HG02943 (cell line): ENCODE data around the gene SEC24D.
A peak's percentile ranks its signal among the peaks of the same experiment; 100 is the strongest.
"Not testable (repeated sequence)": the region's sequence is repeated elsewhere in the genome, so short reads cannot be mapped to it uniquely, and the experiment has no call there.

ENCODE experiments used
- ATAC-seq: cut with Tn5 transposase; IDR thresholded peaks from one replicate; pipeline ENCODE4 v1.9.1; 2021; ENCODE audit warnings: mild to moderate bottlenecking, low read depth, moderate library complexity; ENCODE audit not compliant: unreplicated experiment

Gene SEC24D, protein sequence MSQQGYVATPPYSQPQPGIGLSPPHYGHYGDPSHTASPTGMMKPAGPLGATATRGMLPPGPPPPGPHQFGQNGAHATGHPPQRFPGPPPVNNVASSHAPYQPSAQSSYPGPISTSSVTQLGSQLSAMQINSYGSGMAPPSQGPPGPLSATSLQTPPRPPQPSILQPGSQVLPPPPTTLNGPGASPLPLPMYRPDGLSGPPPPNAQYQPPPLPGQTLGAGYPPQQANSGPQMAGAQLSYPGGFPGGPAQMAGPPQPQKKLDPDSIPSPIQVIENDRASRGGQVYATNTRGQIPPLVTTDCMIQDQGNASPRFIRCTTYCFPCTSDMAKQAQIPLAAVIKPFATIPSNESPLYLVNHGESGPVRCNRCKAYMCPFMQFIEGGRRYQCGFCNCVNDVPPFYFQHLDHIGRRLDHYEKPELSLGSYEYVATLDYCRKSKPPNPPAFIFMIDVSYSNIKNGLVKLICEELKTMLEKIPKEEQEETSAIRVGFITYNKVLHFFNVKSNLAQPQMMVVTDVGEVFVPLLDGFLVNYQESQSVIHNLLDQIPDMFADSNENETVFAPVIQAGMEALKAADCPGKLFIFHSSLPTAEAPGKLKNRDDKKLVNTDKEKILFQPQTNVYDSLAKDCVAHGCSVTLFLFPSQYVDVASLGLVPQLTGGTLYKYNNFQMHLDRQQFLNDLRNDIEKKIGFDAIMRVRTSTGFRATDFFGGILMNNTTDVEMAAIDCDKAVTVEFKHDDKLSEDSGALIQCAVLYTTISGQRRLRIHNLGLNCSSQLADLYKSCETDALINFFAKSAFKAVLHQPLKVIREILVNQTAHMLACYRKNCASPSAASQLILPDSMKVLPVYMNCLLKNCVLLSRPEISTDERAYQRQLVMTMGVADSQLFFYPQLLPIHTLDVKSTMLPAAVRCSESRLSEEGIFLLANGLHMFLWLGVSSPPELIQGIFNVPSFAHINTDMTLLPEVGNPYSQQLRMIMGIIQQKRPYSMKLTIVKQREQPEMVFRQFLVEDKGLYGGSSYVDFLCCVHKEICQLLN

DNA sequence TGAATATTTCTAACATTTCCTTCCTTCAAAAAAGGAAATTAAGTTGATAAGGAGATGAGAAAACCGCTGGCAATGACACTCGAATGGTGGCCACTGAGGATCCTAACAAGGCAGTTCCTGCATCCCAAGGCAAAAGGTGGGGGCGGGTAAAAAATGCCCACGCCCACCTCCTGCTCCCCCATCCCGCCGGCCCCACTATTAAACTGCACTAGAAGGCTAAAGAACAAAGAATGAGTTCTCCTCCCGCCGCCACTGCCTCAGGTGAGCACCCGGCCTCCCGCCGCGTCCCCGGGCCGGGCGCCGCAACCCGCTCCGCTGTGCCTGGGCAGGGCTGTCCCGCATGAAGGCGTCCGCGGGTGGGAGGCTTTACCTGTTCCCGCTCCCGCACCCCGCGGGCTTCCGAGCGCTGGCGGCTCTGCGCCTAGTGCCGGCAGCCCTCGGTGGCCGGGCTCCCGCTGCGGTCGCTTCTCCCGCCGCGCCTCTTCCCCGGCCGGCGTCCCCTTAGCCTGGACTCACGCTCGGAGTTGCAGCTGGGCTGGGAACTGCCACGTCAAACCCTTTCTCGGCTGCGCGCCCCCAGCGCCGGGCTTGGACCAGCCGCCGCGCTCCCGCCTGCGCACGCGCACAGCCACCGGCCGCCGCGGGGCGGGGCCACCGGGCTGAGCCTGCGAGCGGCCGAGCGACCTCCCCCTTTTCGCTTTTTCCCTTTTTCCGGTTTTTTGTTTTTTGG lies at the start of gene SEC24D:
Gene SEC24D (minus strand): TSS at position 556 of the 730 bp plus-strand sequence. CDS start 2,430 bp downstream, outside the sequence.
- ATAC-seq = peak; percentile 64

DNA sequence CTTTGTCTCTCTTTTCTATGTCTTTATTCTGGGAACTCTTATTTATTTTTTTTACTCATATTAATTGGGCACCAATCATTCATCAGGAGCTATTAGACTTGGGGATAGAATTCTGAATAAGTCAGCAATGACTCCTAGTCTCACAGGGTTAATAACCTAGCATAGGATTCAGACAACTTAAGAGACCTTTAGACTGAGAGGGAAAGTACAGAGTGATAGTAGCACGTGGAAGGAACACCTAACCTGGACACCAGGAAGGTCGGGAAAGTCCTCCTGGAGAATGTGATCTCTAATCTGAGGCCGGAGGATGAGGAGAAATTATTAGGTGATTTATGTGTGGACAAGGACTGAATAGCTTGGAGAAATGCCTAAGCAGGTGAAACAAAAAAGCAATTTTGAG lies 48.8 kb upstream of the SEC24D start:
- no peak for ATAC-seq

DNA sequence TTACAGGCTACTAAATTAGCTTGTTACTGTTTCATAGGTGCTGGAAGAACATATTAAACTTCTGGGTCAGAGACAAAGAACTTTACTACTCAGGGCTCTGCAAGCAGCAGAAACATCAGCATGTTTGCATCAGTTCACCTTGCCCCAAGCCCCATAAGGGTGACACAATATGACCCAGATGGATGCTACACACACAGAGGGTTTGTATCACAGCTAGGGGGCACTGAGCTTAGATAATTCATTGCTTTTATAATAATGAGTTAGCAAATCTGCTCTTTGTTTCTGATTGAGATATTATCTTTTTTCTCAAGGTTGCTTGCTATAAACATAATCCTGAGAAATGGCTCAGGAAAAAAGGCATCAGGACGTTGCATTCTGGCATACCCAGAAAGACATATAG lies 47.9 kb upstream of the SEC24D start:
- no peak for ATAC-seq

DNA sequence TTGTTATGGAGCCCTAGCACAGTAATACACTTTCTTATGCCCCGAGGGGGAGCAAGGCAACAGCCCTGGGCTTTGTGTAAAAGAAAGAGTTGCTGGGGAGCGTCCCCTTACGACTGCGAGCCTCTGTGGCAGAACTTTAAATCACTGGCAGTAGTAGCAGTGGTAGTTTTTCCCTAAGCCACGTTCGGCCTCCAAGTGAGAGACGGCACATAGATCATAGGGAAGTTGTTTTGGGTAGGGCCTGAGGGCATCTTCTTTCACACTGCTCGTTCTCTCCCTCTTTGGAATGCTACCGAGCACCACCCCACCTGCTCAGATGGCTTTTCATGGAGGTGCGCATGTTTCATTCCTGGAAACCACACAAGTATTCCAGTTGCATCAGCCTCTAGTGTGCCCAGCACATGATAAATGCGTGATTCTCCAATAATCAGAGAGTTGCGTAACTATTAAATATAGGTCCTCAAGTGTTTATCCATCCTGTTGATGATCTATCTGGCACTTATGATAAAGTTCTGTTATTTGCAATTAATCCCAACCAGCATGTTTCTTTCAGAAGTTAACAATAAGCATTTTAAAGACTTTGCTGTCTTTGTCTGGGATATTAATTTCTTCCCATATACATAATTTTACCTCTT lies 45.7 kb upstream of the SEC24D start:
- ATAC-seq = no peak

DNA sequence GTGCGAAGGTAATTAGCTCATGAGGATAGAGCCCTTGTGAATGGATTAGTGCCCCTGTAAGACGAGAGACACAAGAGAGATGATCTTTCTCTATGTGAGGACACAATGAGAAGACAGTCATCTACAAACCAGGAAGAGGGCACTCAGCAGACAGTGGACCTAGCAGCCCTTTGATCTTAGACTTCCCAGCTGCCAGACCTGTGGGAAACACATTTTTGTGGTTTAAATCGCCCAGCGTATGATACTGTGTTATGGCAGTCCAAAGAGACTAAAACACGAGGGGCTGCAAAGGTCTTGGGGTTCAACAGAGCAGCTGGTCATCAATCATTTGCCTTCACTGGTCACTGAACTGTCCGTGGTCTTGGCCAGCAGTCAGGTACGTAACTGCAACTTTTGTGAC lies 43.5 kb upstream of the SEC24D start:
- no peak for ATAC-seq

DNA sequence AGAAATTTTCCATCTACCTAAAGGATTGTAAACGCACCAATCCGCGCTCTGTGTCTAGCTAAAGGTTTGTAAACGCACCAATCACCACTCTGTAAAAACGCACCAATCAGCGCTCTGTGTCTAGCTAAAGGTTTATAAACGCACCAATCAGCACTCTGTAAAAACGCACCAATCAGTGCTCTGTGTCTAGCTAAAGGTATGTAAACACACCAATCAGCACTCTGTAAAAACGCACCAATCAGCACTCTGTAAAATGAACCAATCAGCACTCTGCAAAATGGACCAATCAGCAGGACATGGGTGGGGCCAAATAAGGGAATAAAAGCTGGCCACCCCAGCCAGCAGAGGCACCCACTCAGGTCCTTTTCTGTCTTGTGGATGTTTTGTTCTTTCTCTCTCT lies 42.6 kb upstream of the SEC24D start:
- not testable (repeated sequence) for ATAC-seq

DNA sequence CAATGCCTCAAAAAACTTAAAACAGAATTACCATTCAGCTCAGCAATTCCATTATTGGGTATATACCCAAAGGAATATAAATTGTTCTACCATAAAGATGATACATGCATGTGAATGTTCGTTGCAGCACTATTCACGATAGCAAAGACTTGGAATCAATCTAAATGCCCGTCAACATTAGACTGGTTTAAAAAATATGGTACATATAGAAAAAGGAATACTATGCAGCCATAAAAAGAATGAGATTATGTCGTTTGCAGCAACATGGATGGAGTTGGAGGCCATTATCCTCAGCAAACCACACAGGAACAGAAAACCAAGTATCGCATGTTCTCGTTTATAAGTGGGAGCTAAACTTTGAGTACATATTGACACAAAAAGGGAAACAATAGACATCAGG lies 41.9 kb upstream of the SEC24D start:
- no peak for ATAC-seq

DNA sequence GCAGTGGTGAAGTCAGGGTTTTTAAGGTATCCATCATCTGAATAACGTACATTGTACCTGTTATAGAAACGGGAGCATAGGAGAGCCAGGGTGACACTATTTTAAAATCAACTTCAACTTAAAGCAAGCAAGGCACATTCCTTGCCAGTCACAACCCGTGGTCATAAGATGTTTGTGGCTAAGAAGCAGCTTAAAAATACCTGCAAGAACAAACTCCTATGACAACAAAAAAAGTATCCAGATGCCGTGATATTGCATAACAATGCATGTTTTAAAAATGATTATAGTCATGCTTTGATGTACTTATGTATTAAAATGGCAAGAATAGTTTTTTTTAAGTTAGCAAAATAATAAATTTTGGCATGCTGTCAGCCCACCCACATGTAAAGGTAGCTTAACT lies 36.3 kb upstream of the SEC24D start:
- ATAC-seq = no peak

DNA sequence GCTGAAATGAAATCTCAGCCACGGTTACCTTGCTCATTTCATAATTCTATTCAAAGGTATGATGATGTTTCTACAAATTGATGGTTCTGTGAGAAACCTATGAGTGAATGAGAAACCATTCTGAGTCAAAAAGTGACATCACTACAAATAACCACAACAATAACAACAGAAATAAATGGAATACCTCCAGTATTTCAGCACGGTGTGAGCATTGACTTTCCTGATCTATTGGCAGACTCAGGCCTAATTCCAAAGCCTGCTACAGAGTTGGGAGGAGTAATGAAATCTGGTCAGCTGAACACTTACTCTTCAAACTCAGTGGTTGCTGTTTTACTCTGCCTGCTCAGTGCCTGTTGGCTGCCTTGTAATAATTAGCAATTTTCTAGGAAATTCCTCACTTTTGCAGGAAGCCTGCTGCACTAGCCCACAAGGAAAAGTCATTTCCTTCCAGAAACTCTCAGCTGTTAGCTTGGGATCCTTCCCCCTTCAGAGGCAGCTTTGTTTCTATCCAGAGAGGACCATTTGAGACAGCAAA lies 33.9 kb upstream of the SEC24D start:
- ATAC-seq = no peak

DNA sequence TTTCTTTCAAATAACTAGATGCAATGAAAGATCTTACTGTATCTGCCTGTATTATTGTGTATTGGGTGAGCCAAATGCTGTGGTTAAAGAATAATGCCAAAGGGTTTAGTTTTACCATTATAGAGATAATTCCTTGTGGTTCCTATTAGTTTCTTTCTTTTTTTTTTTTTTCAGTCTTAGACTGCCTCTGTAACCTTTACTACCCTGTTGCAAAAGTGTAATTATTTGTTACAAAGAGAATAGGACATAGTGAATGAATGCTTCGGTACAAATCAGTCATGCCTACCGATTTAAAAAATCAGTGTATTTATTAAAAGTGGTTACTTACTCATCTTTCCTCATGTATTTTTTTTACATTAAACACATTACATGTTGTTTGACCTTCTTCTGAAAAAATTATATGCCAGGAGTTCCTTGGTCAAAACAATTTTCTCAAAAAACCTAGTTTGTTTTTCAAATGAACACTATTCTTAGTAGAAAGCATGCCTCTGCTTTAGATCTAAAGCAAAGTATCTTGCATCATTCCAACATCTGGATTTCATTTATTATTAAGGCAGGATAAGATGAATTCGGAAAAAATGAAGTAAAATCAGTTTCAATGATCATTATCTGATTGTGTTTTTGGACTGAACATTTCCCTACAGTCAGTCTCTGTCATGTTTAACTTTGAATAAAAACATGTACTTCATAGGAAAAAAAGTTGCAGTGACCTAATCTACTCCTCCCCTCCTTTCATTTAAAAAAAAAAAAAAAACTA lies 31.6 kb upstream of the SEC24D start:
- no peak for ATAC-seq

DNA sequence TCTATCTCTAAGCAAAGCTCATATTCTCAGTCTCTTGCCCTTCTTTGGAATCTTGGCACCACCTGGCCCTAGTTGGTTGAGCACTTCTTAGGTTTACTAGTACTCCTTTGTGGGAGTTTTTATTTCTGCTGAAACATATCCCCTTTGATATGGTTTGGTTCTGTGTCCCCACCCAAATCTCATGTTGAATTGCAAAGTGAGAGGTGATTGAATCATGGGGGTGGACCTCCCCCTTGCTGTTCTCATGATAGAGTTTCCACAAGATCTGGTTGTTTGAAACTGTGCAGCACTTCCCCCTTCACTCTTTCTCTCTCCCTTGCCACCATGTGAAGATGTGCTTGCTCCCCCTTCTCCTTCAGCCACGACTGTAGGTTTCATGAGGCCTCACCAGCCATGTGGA lies 30.5 kb upstream of the SEC24D start:
- ATAC-seq = no peak

DNA sequence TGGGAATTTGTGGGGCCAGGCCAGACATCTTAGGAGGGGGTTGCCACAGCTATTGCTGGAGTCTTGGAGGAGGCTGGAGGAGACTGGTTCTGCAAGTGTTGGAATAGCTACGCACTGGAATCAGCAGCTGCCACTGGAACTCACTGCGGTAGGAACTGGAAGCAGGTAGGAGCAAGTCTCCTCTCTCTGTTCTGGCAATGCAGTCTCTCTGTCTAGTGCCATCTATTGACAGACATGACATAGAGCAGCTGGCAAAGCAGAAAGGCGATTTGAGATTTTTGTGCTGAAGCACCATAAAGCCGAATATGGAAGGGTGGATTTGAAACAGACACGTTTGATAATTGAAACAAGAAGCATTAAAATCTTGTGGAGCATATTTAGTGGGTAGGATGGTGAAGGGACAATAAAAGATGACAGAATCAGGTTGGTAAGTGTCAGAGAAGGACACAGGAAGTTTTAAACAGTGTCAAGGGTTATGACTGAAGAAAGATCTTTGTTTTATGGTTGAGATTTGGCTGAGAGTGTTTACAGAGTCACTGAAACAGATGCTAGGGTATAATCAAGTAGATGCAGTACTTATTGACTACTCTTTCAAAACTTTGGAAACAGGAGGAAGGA lies 29.3 kb upstream of the SEC24D start:
- no peak for ATAC-seq

DNA sequence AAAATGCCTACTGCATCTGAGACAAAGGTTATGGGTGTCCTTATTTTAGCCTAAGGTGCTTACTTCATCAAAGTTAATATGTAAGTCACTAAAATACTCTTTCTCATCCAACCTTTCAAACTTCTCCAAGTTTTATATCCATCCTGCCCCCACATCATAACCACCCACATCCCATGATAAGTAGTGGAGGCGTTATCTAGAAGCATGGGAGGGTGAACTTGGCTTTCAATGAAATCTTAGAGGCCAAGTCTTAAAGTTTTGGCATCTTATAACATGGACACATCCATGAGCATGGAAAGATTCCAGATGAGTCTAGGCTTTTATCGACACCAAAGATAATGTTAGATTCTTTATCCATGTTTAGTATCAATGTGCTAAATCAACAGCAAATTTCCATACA lies 22.9 kb upstream of the SEC24D start:
- no peak for ATAC-seq

DNA sequence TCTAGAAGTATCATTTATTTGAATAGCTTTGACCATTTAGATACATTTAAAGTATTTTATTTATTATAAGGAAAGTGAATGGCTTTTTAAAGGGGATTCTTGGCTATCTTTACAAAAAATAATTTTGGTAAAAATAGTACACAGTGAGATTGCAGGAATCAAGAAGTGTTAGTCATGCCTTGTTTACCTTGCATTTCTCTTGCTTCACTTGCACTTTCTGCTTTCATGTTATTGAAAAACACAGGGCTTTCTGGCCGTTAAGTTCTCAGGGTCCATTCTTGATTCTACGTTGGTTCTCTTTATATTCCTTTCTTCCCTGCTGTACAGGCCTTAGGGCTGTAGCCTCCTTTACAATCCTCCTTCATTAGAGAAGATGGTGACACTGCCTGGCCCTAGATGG lies 21.8 kb upstream of the SEC24D start:
- ATAC-seq = no peak

DNA sequence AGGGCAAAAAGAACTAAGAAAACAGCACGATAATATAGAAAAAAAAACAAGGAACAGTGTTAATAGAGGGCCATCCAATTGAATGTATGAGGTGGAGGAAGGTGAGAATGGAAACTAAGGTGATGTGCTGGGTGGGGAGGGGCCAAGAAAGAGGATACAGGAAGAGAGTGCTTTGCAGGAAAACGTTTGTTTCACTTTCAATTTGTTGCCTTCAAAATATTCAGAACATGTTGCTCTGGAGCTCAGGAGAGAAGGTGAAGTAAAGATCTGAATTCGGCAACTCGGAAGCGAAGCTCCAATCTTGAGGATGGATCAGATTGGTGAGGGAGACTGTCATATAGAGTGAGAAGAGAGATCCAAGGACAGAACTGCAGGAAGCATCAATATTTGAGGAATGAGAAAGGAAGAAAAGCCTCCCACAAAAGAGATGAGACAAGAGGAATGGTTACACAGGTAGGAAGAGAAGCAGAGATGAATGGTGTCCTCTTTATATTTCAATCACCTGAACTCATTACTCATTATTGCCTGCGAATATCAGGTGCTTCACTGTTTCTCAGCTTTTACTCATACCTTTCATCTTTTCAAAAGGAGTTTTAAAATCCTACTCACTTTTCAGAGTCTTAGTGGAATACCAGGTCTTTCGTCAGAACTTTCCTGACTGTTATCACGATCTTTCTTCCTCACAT lies 14.7 kb upstream of the SEC24D start:
- peak; percentile 94 for ATAC-seq

DNA sequence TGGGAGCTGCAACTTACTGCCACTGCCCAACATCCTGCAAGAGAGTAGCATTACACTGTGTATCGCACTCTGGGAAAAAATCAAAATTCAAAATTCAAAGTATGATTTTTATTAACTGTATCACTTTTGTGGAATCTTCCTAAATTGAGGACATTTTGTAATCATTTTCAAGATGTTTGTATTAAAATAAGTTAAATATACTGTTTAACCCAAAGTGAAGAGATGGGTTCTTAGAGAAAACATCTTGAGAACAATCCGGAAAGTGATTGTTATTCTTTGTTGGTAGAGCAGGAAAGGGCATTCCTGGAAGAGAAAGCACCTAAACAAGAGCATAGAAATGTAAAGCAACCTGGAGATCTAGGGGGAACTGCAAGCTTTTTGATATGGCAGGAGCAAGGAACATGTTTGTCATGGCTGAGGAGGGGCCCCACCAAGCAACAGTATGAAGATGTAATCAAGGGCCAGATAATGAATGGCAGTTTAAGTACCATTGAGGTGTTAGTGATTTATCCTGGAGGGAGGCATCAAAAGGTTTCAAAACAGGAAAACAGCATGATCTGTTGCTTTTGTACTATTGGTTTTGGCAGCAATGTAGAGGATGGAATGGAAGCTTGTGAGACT lies 14.1 kb upstream of the SEC24D start:
- no peak for ATAC-seq

DNA sequence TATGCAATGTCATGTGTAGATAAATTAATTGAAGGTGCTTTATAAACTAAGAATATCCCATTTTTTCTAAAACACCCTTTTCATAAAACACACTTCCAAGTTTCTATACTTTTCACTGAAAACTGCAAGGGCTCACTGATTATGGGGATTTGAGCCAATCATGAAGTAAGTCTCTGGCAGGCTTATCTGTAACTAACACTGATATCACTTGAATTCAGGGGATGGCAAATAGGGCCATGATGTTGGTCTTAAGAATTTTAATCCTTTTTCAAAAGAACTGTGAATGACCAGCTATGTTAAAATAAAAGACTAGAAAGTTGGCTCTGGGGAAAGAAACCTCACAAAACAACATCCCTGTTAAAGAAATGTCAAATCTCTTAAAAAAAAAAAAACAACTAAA lies 13.0 kb upstream of the SEC24D start:
- no peak for ATAC-seq

DNA sequence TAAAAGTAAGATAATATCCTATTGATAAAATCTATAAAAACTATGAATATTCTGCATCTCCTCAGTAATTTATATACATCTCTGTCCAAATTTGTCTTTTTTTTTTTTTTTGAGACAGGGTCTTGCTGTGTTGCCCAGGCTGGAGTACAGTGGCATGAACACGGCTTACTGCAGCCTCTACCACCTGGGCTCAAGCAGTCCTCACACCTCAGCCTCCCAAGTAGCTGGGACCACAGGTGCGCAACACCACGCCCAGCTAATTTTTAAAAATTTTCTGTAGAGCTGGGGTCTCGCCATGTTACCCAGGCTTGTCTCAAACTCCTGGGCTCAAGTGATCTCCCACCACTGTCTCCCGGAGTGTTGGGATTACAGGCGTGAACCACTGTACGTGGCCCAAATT lies 12.3 kb upstream of the SEC24D start:
- no peak for ATAC-seq
